GM21447 (cell line): Measurements from ENCODE around the gene AGTPBP1.

Experiments
- ATAC-seq: cut with Tn5 transposase; IDR thresholded peaks from one replicate; pipeline ENCODE4 v1.9.1; 2021; ENCODE audit not compliant: unreplicated experiment

Gene AGTPBP1

GRCh38 chr9:85541876-85542275 lies 199.9 kb downstream of the AGTPBP1 start:
- ATAC-seq = no peak

- no peak for ATAC-seq
Measured at GRCh38 chr9:85536514-85536913, 205.2 kb downstream of the AGTPBP1 start.

- ATAC-seq = no peak
Measured at GRCh38 chr9:85536076-85536475, 205.7 kb downstream of the AGTPBP1 start.

GRCh38 chr9:85534340-85534739 lies 207.4 kb downstream of the AGTPBP1 start:
- ATAC-seq = no peak

- no peak for ATAC-seq
Measured at GRCh38 chr9:85533538-85533937, 208.2 kb downstream of the AGTPBP1 start.

GRCh38 chr9:85530721-85531120 lies 211.0 kb downstream of the AGTPBP1 start:
- no peak for ATAC-seq

- no peak for ATAC-seq
Measured at GRCh38 chr9:85528607-85529006, 213.1 kb downstream of the AGTPBP1 start.

GRCh38 chr9:85528142-85528541 lies 213.6 kb downstream of the AGTPBP1 start:
- ATAC-seq = no peak

- ATAC-seq = no peak
Measured at GRCh38 chr9:85527331-85528020, 214.3 kb downstream of the AGTPBP1 start.

- no peak for ATAC-seq
Measured at GRCh38 chr9:85524531-85524930, 217.2 kb downstream of the AGTPBP1 start.

GRCh38 chr9:85523202-85523601 lies 218.6 kb downstream of the AGTPBP1 start:
- no peak for ATAC-seq

GRCh38 chr9:85522459-85523092 lies 219.2 kb downstream of the AGTPBP1 start:
- ATAC-seq = no peak

- ATAC-seq = no peak
Measured at GRCh38 chr9:85521371-85522197, 220.2 kb downstream of the AGTPBP1 start.

- no peak for ATAC-seq
Measured at GRCh38 chr9:85516976-85517637, 224.6 kb downstream of the AGTPBP1 start.

- ATAC-seq = no peak
Measured at GRCh38 chr9:85516455-85516854, 225.3 kb downstream of the AGTPBP1 start.

- no peak for ATAC-seq
Measured at GRCh38 chr9:85515021-85515420, 226.7 kb downstream of the AGTPBP1 start.

GRCh38 chr9:85514256-85514655 lies 227.5 kb downstream of the AGTPBP1 start:
- ATAC-seq = no peak

GRCh38 chr9:85511746-85512145 lies 230.0 kb downstream of the AGTPBP1 start:
- no peak for ATAC-seq

GRCh38 chr9:85510830-85511504 lies 230.8 kb downstream of the AGTPBP1 start:
- ATAC-seq = no peak

GRCh38 chr9:85508616-85509015 lies 233.1 kb downstream of the AGTPBP1 start:
- ATAC-seq = no peak

- ATAC-seq = no peak
Measured at GRCh38 chr9:85505612-85506011, 236.1 kb downstream of the AGTPBP1 start.
